K562 (cell line): ENCODE data around the gene POR. TPM values are rescaled to one million over a fixed set of nuclear protein-coding genes. Genes with fewer than 3 reads are reported as not detected.
A peak's percentile ranks its signal among the peaks of the same experiment; 100 is the strongest.

Experiments used
- ELF2 ChIP-seq: fragments of 250-450 bp; sonication (Bioruptor Pico); IDR thresholded peaks from 2 replicates; pipeline ENCODE4 v1.5.0; 2021; ENCODE audit warnings: mild to moderate bottlenecking
- GTF2A2 ChIP-seq: IDR thresholded peaks from 2 replicates; pipeline ENCODE4 v1.6.1; 2016; ENCODE audit warnings: mild to moderate bottlenecking, missing genetic modification characterization, missing compliant biosample characterization
- MYNN ChIP-seq, 2 experiments: sonication (generic); formaldehyde crosslinking in 1 of 2; IDR thresholded peaks; 2 replicates each; pipeline versions ENCODE4 v1.5.0 to v1.6.1; 2016 to 2020; ENCODE audit warnings: antibody characterized with exemption in 1 of 2, missing genetic modification reagents in 1 of 2
- NR2C1 ChIP-seq, 2 experiments: fragments of 450-650 bp; IDR thresholded peaks; 2 replicates each; pipeline ENCODE4 v1.6.1; 2017; ENCODE audit warnings: mild to moderate bottlenecking in 2 of 2, antibody characterized with exemption in 1 of 2, inconsistent platforms in 1 of 2, missing compliant biosample characterization in 1 of 2, missing genetic modification characterization in 1 of 2
- POLR2H ChIP-seq: IDR thresholded peaks from 2 replicates; pipeline ENCODE4 v1.6.1; 2016; ENCODE audit warnings: missing genetic modification characterization, low read depth, mild to moderate bottlenecking, control low read depth, missing compliant biosample characterization, moderate library complexity
- WHSC1 ChIP-seq: IDR thresholded peaks from one replicate; pipeline ENCODE4 v1.6.1; 2012; ENCODE audit warnings: low read length, control low read depth, inconsistent platforms
- ZNF586 ChIP-seq: fragments of 450-650 bp; formaldehyde crosslinking; conservative IDR thresholded peaks from 2 replicates; pipeline ENCODE4 v1.4.0; 2020; ENCODE audit warnings: mild to moderate bottlenecking, moderate library complexity
- polyA plus RNA-seq, 8 experiments: library from polyadenylated mRNA; depleted of rRNA in 4 of 8; stranded (reverse) in 5 of 8; unstranded in 3 of 8; fragments of >200 nt; fragmentation: Nextera tagmentation in 2 of 8; fragmentation: Illumina TruSeq in 1 of 8; extraction: Ambion mirVana in 2 of 8; extraction: Trizol in 1 of 8; gene quantifications; 2 replicates each; pipeline versions ENCODE4 v1.2.1 to v1.2.3, GENCODE V29; 2011 to 2014; ENCODE audit warnings: inconsistent platforms in 1 of 8, missing spikeins in 1 of 8
- total RNA-seq, 7 experiments: library from RNA; depleted of rRNA in 6 of 7; stranded (reverse); fragments of >200 nt in 6 of 7; fragmentation: Illumina TruSeq in 2 of 7; extraction: Trizol in 2 of 7; gene quantifications; 2 replicates each; pipeline versions ENCODE4 v1.2.1 to v1.2.3, GENCODE V29; 2011 to 2021; ENCODE audit warnings: low replicate concordance in 1 of 7
- TF ChIP-seq, protein P1 (sequence below): IDR thresholded peaks from 2 replicates; pipeline ENCODE4 v1.6.1; 2011; ENCODE audit warnings: borderline replicate concordance, low read depth, mild to moderate bottlenecking, moderate library complexity, low read length; ENCODE audit not compliant: insufficient read depth, poor library complexity, severe bottlenecking
- TF ChIP-seq, protein P2 (sequence below): sonication (generic); formaldehyde crosslinking; IDR thresholded peaks from 2 replicates; pipeline ENCODE4 v1.8.1; 2023; ENCODE audit warnings: mild to moderate bottlenecking, missing genetic modification reagents
- TF ChIP-seq, protein P3 (sequence below): fragments of 450-650 bp; conservative IDR thresholded peaks from 2 replicates; pipeline ENCODE4 v1.6.1; 2016; ENCODE audit warnings: missing genetic modification characterization, low read depth, mild to moderate bottlenecking, control low read depth, missing compliant biosample characterization
- TF ChIP-seq, protein P4 (sequence below): sonication (generic); formaldehyde crosslinking; IDR thresholded peaks from 2 replicates; pipeline ENCODE4 v1.8.0; 2022; ENCODE audit warnings: mild to moderate bottlenecking, missing genetic modification reagents
- TF ChIP-seq, protein P5 (sequence below): fragments of 450-650 bp; IDR thresholded peaks from 2 replicates; pipeline ENCODE4 v1.7.0; 2016; ENCODE audit warnings: borderline replicate concordance

The POR gene
- total and polyA plus RNA-seq, 9 of the 15 experiments (the other 6 are each of a cell fraction or from before 2014, with no cell fraction given), result 4.7 to 142 (median 40.8) TPM

DNA sequence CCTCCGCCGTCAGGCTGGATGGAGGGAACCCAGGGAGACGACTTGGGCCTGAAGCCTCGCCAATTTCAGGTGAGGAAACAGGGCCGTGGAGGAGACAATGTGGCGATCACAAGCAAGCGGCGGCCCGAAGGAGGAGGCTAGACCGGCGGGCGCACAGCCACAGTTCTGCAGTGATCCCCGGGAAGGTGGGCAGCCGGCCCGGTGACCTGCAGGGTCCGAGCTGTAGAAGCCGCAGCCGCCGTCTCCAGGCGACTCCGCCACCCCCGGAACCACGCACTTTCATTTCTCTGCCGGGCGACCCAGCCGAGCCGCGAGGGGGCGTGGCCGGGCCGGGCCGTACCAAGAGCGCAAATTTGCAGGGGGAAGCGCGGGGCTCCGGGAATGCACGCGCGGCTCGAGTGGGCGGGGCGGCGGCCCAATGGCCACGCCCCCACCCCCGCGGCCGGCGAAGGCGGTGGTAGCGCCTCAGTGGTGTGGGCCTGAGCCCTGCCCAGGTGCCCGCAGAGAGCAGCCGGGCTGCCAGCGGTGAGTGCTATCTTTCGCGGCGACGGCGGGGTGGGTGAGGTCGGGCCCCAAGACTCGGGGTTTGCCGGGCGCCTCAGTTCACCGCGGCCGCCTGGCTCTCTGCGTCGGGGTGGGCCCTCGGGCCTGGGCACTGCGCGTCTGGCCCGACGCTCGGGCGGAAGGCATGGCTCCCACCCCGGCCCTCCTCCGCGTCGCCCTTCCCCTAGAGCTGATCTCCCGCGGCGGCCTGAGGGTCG is at the start of gene POR (continued):
- TF ChIP-seq, protein P1, sequence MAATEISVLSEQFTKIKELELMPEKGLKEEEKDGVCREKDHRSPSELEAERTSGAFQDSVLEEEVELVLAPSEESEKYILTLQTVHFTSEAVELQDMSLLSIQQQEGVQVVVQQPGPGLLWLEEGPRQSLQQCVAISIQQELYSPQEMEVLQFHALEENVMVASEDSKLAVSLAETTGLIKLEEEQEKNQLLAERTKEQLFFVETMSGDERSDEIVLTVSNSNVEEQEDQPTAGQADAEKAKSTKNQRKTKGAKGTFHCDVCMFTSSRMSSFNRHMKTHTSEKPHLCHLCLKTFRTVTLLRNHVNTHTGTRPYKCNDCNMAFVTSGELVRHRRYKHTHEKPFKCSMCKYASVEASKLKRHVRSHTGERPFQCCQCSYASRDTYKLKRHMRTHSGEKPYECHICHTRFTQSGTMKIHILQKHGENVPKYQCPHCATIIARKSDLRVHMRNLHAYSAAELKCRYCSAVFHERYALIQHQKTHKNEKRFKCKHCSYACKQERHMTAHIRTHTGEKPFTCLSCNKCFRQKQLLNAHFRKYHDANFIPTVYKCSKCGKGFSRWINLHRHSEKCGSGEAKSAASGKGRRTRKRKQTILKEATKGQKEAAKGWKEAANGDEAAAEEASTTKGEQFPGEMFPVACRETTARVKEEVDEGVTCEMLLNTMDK, result peak; percentile 31
- TF ChIP-seq, protein P2, sequence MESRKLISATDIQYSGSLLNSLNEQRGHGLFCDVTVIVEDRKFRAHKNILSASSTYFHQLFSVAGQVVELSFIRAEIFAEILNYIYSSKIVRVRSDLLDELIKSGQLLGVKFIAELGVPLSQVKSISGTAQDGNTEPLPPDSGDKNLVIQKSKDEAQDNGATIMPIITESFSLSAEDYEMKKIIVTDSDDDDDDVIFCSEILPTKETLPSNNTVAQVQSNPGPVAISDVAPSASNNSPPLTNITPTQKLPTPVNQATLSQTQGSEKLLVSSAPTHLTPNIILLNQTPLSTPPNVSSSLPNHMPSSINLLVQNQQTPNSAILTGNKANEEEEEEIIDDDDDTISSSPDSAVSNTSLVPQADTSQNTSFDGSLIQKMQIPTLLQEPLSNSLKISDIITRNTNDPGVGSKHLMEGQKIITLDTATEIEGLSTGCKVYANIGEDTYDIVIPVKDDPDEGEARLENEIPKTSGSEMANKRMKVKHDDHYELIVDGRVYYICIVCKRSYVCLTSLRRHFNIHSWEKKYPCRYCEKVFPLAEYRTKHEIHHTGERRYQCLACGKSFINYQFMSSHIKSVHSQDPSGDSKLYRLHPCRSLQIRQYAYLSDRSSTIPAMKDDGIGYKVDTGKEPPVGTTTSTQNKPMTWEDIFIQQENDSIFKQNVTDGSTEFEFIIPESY (CRISPR knock-in tag), result peak; percentile 49; the same call in 1 of the 2 replicates
- TF ChIP-seq, protein P3, sequence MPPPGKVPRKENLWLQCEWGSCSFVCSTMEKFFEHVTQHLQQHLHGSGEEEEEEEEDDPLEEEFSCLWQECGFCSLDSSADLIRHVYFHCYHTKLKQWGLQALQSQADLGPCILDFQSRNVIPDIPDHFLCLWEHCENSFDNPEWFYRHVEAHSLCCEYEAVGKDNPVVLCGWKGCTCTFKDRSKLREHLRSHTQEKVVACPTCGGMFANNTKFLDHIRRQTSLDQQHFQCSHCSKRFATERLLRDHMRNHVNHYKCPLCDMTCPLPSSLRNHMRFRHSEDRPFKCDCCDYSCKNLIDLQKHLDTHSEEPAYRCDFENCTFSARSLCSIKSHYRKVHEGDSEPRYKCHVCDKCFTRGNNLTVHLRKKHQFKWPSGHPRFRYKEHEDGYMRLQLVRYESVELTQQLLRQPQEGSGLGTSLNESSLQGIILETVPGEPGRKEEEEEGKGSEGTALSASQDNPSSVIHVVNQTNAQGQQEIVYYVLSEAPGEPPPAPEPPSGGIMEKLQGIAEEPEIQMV (tag), result no peak
- TF ChIP-seq ZNF586 (CRISPR knock-in tag), result no peak
- no peak for TF ChIP-seq WHSC1
- peak; percentile 95 for TF ChIP-seq POLR2H (tag)
- TF ChIP-seq, protein P4, sequence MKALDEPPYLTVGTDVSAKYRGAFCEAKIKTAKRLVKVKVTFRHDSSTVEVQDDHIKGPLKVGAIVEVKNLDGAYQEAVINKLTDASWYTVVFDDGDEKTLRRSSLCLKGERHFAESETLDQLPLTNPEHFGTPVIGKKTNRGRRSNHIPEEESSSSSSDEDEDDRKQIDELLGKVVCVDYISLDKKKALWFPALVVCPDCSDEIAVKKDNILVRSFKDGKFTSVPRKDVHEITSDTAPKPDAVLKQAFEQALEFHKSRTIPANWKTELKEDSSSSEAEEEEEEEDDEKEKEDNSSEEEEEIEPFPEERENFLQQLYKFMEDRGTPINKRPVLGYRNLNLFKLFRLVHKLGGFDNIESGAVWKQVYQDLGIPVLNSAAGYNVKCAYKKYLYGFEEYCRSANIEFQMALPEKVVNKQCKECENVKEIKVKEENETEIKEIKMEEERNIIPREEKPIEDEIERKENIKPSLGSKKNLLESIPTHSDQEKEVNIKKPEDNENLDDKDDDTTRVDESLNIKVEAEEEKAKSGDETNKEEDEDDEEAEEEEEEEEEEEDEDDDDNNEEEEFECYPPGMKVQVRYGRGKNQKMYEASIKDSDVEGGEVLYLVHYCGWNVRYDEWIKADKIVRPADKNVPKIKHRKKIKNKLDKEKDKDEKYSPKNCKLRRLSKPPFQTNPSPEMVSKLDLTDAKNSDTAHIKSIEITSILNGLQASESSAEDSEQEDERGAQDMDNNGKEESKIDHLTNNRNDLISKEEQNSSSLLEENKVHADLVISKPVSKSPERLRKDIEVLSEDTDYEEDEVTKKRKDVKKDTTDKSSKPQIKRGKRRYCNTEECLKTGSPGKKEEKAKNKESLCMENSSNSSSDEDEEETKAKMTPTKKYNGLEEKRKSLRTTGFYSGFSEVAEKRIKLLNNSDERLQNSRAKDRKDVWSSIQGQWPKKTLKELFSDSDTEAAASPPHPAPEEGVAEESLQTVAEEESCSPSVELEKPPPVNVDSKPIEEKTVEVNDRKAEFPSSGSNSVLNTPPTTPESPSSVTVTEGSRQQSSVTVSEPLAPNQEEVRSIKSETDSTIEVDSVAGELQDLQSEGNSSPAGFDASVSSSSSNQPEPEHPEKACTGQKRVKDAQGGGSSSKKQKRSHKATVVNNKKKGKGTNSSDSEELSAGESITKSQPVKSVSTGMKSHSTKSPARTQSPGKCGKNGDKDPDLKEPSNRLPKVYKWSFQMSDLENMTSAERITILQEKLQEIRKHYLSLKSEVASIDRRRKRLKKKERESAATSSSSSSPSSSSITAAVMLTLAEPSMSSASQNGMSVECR (CRISPR knock-in tag), result no peak
- TF ChIP-seq ELF2 (CRISPR knock-in tag), result peak; percentile 40; the same call in 1 of the 2 replicates
- no peak for TF ChIP-seq NR2C1 (IDR thresholded peaks at IDR 0.05)
- no peak for TF ChIP-seq NR2C1 (tag; IDR thresholded peaks at IDR 0.05)
- TF ChIP-seq, protein P5, sequence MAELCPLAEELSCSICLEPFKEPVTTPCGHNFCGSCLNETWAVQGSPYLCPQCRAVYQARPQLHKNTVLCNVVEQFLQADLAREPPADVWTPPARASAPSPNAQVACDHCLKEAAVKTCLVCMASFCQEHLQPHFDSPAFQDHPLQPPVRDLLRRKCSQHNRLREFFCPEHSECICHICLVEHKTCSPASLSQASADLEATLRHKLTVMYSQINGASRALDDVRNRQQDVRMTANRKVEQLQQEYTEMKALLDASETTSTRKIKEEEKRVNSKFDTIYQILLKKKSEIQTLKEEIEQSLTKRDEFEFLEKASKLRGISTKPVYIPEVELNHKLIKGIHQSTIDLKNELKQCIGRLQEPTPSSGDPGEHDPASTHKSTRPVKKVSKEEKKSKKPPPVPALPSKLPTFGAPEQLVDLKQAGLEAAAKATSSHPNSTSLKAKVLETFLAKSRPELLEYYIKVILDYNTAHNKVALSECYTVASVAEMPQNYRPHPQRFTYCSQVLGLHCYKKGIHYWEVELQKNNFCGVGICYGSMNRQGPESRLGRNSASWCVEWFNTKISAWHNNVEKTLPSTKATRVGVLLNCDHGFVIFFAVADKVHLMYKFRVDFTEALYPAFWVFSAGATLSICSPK, result no peak
- TF ChIP-seq GTF2A2 (tag), result no peak
- no peak for TF ChIP-seq MYNN (IDR thresholded peaks at IDR 0.05)
- no peak for TF ChIP-seq MYNN (CRISPR knock-in tag; IDR thresholded peaks at IDR 0.05)
